GM23248 (cell line): ENCODE measurements around the gene EIF2S3. TPM values are rescaled to one million over a fixed set of nuclear protein-coding genes. Genes with fewer than 3 reads are reported as not detected.
"Not testable (repeated sequence)": the region's sequence is repeated elsewhere in the genome, so short reads cannot be mapped to it uniquely, and the experiment has no call there.

ENCODE experiments used
- DNase-seq: peaks from one replicate; pipeline ENCODE4 v3.0.0-alpha.2; 2015
- H2AFZ ChIP-seq: fragments of 200-600 bp; sonication (generic); 2 replicates; pipeline ENCODE4 v1.6.1; 2016; ENCODE audit warnings: antibody characterized with exemption
- H3F3A ChIP-seq: fragments of 200-600 bp; sonication (generic); 2 replicates; pipeline ENCODE4 v1.6.1; 2016; ENCODE audit warnings: mild to moderate bottlenecking, antibody characterized with exemption, mixed run types; ENCODE audit not compliant: insufficient read depth
- H3K27ac ChIP-seq: fragments of 200-600 bp; sonication (generic); 2 replicates; pipeline ENCODE4 v1.5.1; 2016; ENCODE audit warnings: mild to moderate bottlenecking
- H3K27me3 ChIP-seq: fragments of 200-600 bp; sonication (generic); replicated peaks from 2 replicates; pipeline ENCODE4 v1.6.1; 2016; ENCODE audit warnings: mild to moderate bottlenecking; ENCODE audit not compliant: insufficient read depth
- H3K36me3 ChIP-seq: fragments of 200-600 bp; sonication (generic); 2 replicates; pipeline ENCODE4 v1.6.1; 2016; ENCODE audit warnings: low read depth, mild to moderate bottlenecking
- H3K4me1 ChIP-seq: fragments of 200-600 bp; sonication (generic); 2 replicates; pipeline ENCODE4 v1.6.1; 2016; ENCODE audit warnings: mild to moderate bottlenecking; ENCODE audit not compliant: insufficient read depth
- H3K4me2 ChIP-seq: fragments of 200-600 bp; sonication (generic); one replicate; pipeline ENCODE4 v1.6.1; 2016; ENCODE audit warnings: mild to moderate bottlenecking; ENCODE audit not compliant: unreplicated experiment
- H3K4me3 ChIP-seq: fragments of 200-600 bp; sonication (generic); 2 replicates; pipeline ENCODE4 v1.5.1; 2016; ENCODE audit warnings: mild to moderate bottlenecking
- H3K79me2 ChIP-seq: fragments of 200-600 bp; sonication (generic); 2 replicates; pipeline ENCODE4 v1.6.1; 2016; ENCODE audit warnings: mild to moderate bottlenecking; ENCODE audit not compliant: insufficient read depth
- H3K9ac ChIP-seq: fragments of 200-600 bp; sonication (generic); 2 replicates; pipeline ENCODE4 v1.6.1; 2016; ENCODE audit warnings: mild to moderate bottlenecking
- H3K9me2 ChIP-seq: fragments of 200-600 bp; sonication (generic); 2 replicates; pipeline ENCODE4 v1.6.1; 2016; ENCODE audit warnings: mixed run types, mild to moderate bottlenecking, moderate library complexity; ENCODE audit not compliant: insufficient read depth
- H3K9me3 ChIP-seq: fragments of 200-600 bp; sonication (generic); one replicate; pipeline ENCODE4 v1.6.1; 2017; ENCODE audit warnings: low read depth
- H4K20me1 ChIP-seq: fragments of 200-600 bp; sonication (generic); 2 replicates; pipeline ENCODE4 v1.6.0; 2016; ENCODE audit not compliant: insufficient read depth
- EZH2 ChIP-seq: fragments of 200-600 bp; sonication (generic); IDR thresholded peaks from 2 replicates; pipeline ENCODE4 v1.6.1; 2018; ENCODE audit warnings: antibody characterized with exemption, mild to moderate bottlenecking; ENCODE audit not compliant: insufficient read depth, poor library complexity, severe bottlenecking
- EZH2phosphoT487 ChIP-seq: fragments of 200-600 bp; sonication (generic); IDR thresholded peaks from 2 replicates; pipeline ENCODE4 v1.6.1; 2018; ENCODE audit warnings: antibody characterized with exemption, moderate library complexity, mild to moderate bottlenecking, low read depth; ENCODE audit not compliant: insufficient read depth
- WGBS, 2 experiments: methylation state at CpG; one replicate each; pipeline ENCODE4 v1.1.6; 2015 to 2017; ENCODE audit warnings: low lambda C conversion rate in 2 of 2, low coverage in 1 of 2; ENCODE audit errors: missing lambda C conversion rate in 2 of 2; 5-methylcytosine and 5-hydroxymethylcytosine counted together
- in situ Hi-C: fragments of 300-500 bp; cut with MboI; formaldehyde crosslinking; loops from 2 replicates; pipeline ENCODE4 v1.15.0; 2020
- polyA plus RNA-seq: library from polyadenylated mRNA; unstranded; fragments of >200 nt; fragmentation: Nextera tagmentation; extraction: Ambion mirVana; gene quantifications from 2 replicates; pipeline ENCODE4 v1.2.1, GENCODE V29; 2016
- total RNA-seq: library from RNA; depleted of rRNA; stranded (reverse); fragments of >200 nt; shearing (Covaris generic); gene quantifications from 2 replicates; pipeline ENCODE4 v1.2.3, GENCODE V29; 2014

EIF2S3 gene
- total and polyA plus RNA-seq, 2 experiments from 2014 or later, result 57.2 to 190 TPM

GRCh38 chrX:24055043-24055356 is 244 bp downstream of the EIF2S3 start:
- WGBS, 2 experiments, result 0% methylated on average over 5 to 6 of the region's 14 CpGs

GRCh38 chrX:24063488-24063887 is 8.7 kb downstream of the EIF2S3 start:
- no peak overlapping the region for H3K27ac ChIP-seq
- no peaks in the 10 kb centered on the region for H3K4me1 ChIP-seq
- H3K36me3 ChIP-seq, result peaks cover 35% of the 10 kb centered on the region
- no peaks in the 10 kb centered on the region for H3K27me3 ChIP-seq
- H4K20me1 ChIP-seq, result no peaks in the 10 kb centered on the region
- H3K4me3 ChIP-seq, result no peak overlapping the region
- no peak overlapping the region for H2AFZ ChIP-seq
- TF ChIP-seq EZH2 (no peak), EZH2phosphoT487 (no peak)
- H3K9ac ChIP-seq, result no peak overlapping the region
- no peaks in the 10 kb centered on the region for H3K9me3 ChIP-seq
- in situ Hi-C loops, result no loop called here
- peaks cover 45% of the 10 kb centered on the region for H3K79me2 ChIP-seq
- no peaks in the 10 kb centered on the region for H3K9me2 ChIP-seq
- H3K4me2 ChIP-seq, result no peak overlapping the region
- H3F3A ChIP-seq, result no peaks in the 10 kb centered on the region; the same call in 1 of the 2 replicates
- DNase-seq, result no peak
- WGBS, 2 experiments, result 96 to 97% methylated on average over 6 of the region's 6 CpGs

More at GRCh38 chrX:24055043-24055356, 244 bp downstream of the EIF2S3 start:
- in situ Hi-C loops, result no loop called here
- Histone ChIP-seq H3K9ac (no peak overlapping the region), H3K27ac (no peak overlapping the region; the same call in none of the 2 replicates), H3K9me3 (no peaks in the 10 kb centered on the region), H3K27me3 (no peaks in the 10 kb centered on the region), H3K9me2 (no peaks in the 10 kb centered on the region), H3F3A (no peaks in the 10 kb centered on the region), H4K20me1 (no peaks in the 10 kb centered on the region), H2AFZ (peak overlapping the region; percentile 94), H3K4me2 (no peak overlapping the region), H3K4me1 (no peaks in the 10 kb centered on the region), H3K36me3 (peaks cover 17% of the 10 kb centered on the region; the same call in 1 of the 2 replicates), H3K79me2 (no peaks in the 10 kb centered on the region; the same call in 1 of the 2 replicates), H3K4me3 (no peak overlapping the region)
- no peak for TF ChIP-seq EZH2phosphoT487
- no peak for TF ChIP-seq EZH2
- no peak for DNase-seq

GRCh38 chrX:24069877-24070276 is 15.1 kb downstream of the EIF2S3 start:
- no peak overlapping the region for H3K4me2 ChIP-seq
- no peaks in the 10 kb centered on the region; the same call in 1 of the 2 replicates for H3F3A ChIP-seq
- H3K27ac ChIP-seq, result no peak overlapping the region
- peaks cover 29% of the 10 kb centered on the region for H3K79me2 ChIP-seq
- no peak overlapping the region for H3K4me3 ChIP-seq
- no peak for TF ChIP-seq EZH2phosphoT487
- no peak for TF ChIP-seq EZH2
- H3K4me1 ChIP-seq, result no peaks in the 10 kb centered on the region
- no peak overlapping the region for H3K9ac ChIP-seq
- WGBS, 2 experiments, result 87 to 93% methylated on average over 6 to 9 of the region's 9 CpGs
- no peaks in the 10 kb centered on the region for H3K9me2 ChIP-seq
- H3K36me3 ChIP-seq, result peaks cover 27% of the 10 kb centered on the region
- in situ Hi-C loops, result no loop called here
- no peak for DNase-seq
- no peaks in the 10 kb centered on the region for H3K9me3 ChIP-seq
- H2AFZ ChIP-seq, result no peak overlapping the region
- H3K27me3 ChIP-seq, result no peaks in the 10 kb centered on the region
- no peaks in the 10 kb centered on the region for H4K20me1 ChIP-seq

GRCh38 chrX:24079411-24079810 is 24.7 kb downstream of the EIF2S3 start:
- no peak for DNase-seq
- peaks cover 28% of the 10 kb centered on the region; the same call in 1 of the 2 replicates for H3K36me3 ChIP-seq
- no peaks in the 10 kb centered on the region for H3K79me2 ChIP-seq
- H4K20me1 ChIP-seq, result no peaks in the 10 kb centered on the region
- H3K4me2 ChIP-seq, result no peak overlapping the region
- peaks cover 2% of the 10 kb centered on the region; the same call in 1 of the 2 replicates for H3K4me1 ChIP-seq
- H3K4me3 ChIP-seq, result no peak overlapping the region
- no peaks in the 10 kb centered on the region for H3K9me2 ChIP-seq
- no peak overlapping the region for H2AFZ ChIP-seq
- WGBS, 2 experiments, result 76 to 79% methylated on average over 5 of the region's 5 CpGs
- H3K27ac ChIP-seq, result no peak overlapping the region
- H3K27me3 ChIP-seq, result no peaks in the 10 kb centered on the region
- H3K9ac ChIP-seq, result no peak overlapping the region
- in situ Hi-C loops, result loop anchor here (25.0 kb wide), 1 partner anchor 158 kb away; no protein-coding TSS in a partner anchor
- H3F3A ChIP-seq, result peaks cover 16% of the 10 kb centered on the region
- no peaks in the 10 kb centered on the region for H3K9me3 ChIP-seq
- no peak for TF ChIP-seq EZH2phosphoT487
- TF ChIP-seq EZH2, result no peak

GRCh38 chrX:24080245-24080644 is 25.5 kb downstream of the EIF2S3 start:
- Histone ChIP-seq H3K36me3 (peaks cover 26% of the 10 kb centered on the region; the same call in 1 of the 2 replicates), H3K27ac (peak overlapping the region; percentile 27), H3F3A (peaks cover 16% of the 10 kb centered on the region)
- not testable (repeated sequence) for H3K9me2 ChIP-seq, H3K4me1 ChIP-seq, H3K4me2 ChIP-seq, H3K9me3 ChIP-seq, H2AFZ ChIP-seq, H3K9ac ChIP-seq, H4K20me1 ChIP-seq, H3K27me3 ChIP-seq, H3K79me2 ChIP-seq, H3K4me3 ChIP-seq, DNase-seq
- WGBS, 2 experiments, result 50 to 52% methylated on average over 8 of the region's 8 CpGs
- in situ Hi-C loops, result loop anchor here (25.0 kb wide), 1 partner anchor 157 kb away; no protein-coding TSS in a partner anchor
